Measurements from ENCODE around the gene TMEM63B.

The TMEM63B gene

GRCh38 chr6:44145839-44146238, 18.5 kb downstream of the TMEM63B start:
- no peak for DNase-seq

GRCh38 chr6:44146685-44147084, 19.3 kb downstream of the TMEM63B start:
- DNase-seq, result no peak

DNA sequence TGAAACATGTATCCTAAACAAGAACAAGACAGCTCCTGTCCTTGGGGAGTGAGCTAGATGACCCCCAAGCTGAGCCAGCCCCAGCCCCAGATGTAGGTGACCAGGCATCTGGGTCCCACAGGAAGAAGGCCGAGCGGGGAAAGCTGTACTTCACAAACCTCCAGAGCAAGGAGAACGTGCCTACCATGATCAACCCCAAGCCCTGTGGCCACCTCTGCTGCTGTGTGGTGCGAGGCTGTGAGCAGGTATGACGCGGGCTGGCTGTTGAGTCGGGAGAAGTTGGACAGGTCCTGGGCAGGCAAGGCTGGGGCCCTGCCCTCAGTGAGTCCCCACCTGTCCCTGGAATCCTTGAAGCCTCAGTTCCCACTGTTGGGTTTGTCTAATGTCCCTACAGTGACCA, 19.9 kb downstream of the TMEM63B start:
- DNase-seq, result no peak

GRCh38 chr6:44148306-44148705, 21.0 kb downstream of the TMEM63B start:
- no peak for DNase-seq

DNA sequence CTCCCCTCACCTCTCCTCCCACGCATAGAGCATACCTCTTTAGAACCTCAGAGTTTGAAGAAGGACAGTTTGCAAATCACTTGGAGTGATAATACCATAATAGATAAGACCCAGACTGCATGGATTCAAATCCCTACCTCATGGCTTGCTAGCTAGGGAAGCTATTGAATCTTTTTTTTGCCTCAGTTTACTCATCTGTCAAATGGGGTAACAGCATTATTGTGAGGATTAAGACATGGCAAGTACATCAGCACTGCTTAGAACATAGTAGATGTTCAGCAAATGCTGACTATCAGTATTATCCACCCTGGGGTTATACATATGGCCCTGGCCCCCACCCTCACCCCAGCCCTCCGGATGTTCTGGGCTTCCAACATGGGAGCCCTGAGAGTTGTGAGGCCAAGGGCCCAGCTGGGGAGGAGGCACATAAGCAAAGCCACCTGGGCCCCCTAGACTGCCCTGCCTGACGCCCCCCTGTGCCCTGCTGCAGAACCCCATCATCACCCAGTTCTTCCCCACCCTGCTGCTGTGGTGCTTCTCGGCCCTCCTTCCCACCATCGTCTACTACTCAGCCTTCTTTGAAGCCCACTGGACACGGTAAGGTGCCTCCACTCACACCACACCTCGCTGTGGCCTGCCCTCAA, 22.1 kb downstream of the TMEM63B start:
- DNase-seq, result no peak

DNA sequence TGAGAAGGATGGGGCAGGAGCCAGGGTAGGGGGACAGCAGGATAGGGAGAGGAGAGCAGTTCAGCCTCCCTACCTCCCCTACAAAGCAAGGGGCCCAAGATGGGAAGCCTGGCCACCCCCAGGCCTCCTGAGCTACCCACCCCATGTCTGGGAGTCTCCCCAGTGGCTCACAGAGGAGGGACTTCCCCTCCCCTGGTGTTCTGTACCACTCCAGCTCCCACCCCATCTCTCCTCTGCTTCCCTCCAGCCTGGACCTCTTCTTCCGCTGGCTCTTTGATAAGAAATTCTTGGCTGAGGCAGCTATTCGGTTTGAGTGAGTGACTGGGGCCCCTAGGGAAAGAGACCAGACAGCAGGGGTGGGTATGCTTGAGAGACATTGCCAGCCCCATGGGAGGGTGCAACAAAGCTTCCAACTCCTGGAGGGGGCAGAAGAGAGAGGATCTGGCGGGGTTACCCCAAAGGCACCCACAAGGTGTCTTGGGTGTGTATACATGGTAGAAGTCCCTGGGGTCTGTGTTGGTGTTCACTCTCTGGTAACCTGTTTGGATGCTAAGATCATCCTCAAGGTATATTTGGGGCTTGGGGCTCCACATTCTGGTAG, 23.1 kb downstream of the TMEM63B start:
- no peak for DNase-seq

DNA sequence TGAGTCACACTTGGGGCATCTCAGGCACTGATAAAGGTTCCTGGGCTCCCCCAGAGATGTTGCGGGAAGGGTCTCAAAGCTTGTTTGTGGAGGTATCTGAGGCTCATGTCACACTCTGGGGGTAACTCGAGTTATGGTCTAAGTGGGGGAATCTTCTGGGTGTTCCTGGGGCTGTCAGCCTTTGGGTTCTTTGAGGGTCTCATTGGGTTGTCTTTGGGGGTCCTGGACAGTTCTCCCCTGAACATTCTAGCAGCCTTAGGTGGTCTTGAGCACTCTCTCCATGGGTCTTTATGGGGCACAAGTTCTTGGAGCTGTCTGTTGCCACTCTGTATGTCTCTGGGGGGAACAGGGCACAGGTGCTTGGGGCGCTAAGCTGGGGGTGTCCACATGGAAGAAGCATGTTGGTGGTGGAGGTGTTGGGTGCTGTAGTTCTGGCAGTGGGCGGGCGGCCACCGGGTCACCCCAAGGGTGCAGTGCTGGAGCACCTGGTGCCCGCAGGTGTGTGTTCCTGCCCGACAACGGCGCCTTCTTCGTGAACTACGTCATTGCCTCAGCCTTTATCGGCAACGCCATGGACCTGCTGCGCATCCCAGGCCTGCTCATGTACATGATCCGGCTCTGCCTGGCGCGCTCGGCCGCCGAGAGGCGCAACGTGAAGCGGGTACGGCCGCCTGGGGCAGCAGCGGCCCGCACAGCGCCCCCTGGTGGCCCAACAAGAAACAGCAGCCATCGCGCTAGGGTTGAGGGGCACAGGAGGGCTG, 24.2 kb downstream of the TMEM63B start:
- peak; percentile 93 for DNase-seq

GRCh38 chr6:44152109-44152461, 24.7 kb downstream of the TMEM63B start:
- no peak for DNase-seq

GRCh38 chr6:44152533-44152932, 25.2 kb downstream of the TMEM63B start:
- DNase-seq, result no peak

DNA sequence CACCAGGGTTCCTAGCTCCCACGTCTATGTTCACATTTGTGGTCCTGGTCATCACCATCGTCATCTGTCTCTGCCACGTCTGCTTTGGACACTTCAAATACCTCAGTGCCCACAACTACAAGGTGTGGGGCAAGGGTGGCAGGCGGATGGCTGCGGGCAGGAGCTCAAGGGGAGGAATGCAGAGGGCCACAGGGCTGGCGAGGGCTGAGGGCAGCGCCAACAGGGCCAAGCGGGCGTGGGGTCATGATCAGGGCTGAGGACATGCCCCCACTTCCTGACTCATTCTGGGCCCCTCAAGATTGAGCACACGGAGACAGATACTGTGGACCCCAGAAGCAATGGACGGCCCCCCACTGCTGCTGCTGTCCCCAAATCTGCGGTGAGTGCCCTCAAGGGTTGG, 26.7 kb downstream of the TMEM63B start:
- no peak for DNase-seq

DNA sequence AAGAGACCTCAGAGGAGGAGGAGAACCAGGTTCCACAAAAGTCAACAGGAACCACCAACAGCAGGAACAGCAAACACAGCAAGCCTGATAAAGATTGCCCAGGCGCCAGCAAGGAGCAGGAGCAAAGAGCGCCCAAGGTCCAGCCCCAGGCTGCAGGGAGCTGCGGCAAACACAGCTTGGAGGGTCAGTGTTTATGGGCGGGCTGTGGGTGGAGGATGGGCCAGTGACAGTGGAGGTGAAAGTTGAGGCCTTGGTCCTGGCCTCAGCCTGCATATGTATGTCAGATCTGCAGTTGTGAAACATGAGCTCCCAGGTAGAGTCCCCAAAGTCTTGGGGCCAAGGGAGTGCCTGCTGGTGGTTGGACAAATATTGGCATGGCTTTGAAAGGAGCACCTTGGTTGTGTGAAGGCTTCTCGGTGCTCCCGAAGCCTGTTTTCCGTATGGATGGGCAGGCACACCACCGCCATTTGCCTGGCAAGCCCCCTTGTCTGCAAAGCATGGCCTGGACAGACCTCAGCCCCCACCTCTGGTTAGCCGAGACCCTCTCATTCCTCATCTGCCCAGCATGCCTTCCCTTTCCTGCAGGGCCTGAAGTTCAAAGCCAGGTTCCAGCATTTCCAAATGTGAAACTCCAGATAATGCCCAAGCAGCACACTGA, 29.3 kb downstream of the TMEM63B start:
- no peak for DNase-seq

- no peak for DNase-seq
These were observed 29.8 kb downstream of the TMEM63B start for GRCh38 chr6:44157152-44157521.

DNA sequence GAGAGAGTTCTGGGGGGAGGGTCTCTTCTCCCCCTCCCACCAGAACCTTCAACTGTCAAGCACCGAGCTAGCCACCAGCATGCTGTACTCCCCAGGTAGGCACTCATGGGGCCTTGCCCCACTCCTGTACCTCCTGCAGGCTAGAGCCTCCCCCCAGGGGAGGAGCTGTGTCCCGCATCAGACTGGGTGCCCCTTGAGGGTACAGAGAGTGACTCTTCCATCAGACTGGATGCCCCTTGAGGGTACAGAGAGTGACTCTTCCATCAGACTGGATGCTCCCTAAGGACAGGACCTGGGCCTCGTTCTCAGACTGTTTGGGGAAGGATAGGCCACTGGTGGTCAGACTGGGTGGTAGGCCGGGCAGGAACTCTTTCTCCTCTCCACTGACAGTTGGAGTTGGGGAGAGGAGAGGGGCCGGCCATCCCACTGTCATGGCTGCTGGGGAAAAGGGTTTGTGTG, 31.4 kb downstream of the TMEM63B start, which contains the start of gene CAPN11:
Gene CAPN11, plus strand, starts transcription at position 51 of the 459 bp plus-strand sequence. Its CDS starts 29 bp downstream, at position 80.
- DNase-seq, result no peak

GRCh38 chr6:44161997-44162338, 34.6 kb downstream of the TMEM63B start:
- peak; percentile 42 for DNase-seq

GRCh38 chr6:44162876-44163625, 35.7 kb downstream of the TMEM63B start:
- DNase-seq, result no peak

- DNase-seq, result no peak
These were observed 38.8 kb downstream of the TMEM63B start for GRCh38 chr6:44166116-44166515.

DNA sequence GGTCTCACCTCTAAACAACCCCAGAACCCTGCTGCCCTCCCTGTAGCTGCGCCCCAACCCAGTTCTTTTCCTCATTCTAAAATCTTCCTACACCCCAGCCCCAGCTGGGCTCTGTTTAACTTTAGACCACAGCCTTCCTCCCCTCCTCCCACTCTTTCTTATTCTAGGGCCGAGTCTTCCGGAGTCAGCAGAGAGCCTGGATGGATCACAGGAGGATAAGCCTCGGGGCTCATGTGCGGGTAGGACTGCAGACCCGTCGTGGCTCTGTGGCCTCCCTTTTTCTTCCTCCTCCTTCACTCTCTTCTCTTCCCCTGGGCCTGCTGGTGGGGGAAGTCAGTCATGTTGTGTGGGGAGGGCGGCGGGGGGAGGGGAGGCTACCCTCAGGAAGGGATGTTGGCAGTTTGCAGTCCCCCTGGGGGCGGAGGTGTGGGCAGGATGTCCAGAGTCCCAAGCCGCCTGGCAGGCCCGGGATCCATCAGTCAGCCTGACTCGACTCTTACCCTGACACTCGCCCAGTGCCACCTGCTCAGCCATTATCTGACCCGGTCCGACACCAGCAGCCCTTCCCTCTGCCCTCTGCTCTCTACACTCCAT, 39.3 kb downstream of the TMEM63B start:
- DNase-seq, result no peak

DNA sequence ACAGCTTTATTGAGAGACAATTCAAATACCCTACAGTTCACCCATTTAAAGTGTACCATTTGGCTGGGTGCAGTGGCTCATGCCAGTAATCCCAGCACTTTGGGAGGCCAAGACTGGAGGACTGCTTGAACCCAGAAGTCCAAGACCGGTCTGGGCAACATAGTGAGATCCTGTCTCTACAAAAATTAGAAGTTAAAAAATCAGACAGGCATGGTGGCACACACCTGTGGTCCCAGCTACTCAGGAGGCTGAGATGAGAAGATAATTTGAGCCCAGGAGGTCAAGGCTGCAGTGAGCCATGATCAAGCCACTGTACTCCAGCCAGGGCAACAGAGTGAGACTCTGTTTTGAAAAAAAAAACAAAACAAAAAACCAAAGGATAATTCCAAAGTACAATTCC, 40.2 kb downstream of the TMEM63B start:
- DNase-seq, result no peak

- DNase-seq, result no peak
These were observed 41.8 kb downstream of the TMEM63B start for GRCh38 chr6:44169154-44169553.

GRCh38 chr6:44169886-44170570, 42.7 kb downstream of the TMEM63B start:
- DNase-seq, result no peak

- DNase-seq, result no peak
These were observed 44.7 kb downstream of the TMEM63B start for GRCh38 chr6:44171899-44172546.

All from stimulated activated CD8-positive, alpha-beta memory T cell treated with anti-CD3 and anti-CD28 coated beads, Interleukin-4, amount 100 ng/mL, for 48 hours (primary cell).